ENCODE measurements around the gene CFAP97D2. TPM values are rescaled to one million over a fixed set of nuclear protein-coding genes. Genes with fewer than 3 reads are reported as not detected.
"Not testable (repeated sequence)": the region's sequence is repeated elsewhere in the genome, so short reads cannot be mapped to it uniquely, and the experiment has no call there.

Gene CFAP97D2
- total and polyA plus RNA-seq, 9 donors = not detected

GRCh38 chr13:114143806-114144605 lies 35.1 kb upstream of the CFAP97D2 start:
- Histone ChIP-seq H3K4me1 (ENCODE audit: control insufficient read depth, insufficient read depth, low read length) (peaks cover 16% of the 10 kb centered on the region), H3K27ac (ENCODE audit: low read length) (no peak overlapping the region), H3K4me3 (ENCODE audit: low read length) (no peak overlapping the region), H3K27me3 (ENCODE audit: control insufficient read depth, insufficient read depth, low read length) (peaks cover 2% of the 10 kb centered on the region), H3K36me3 (ENCODE audit: control insufficient read depth, insufficient read depth, low read length) (no peaks in the 10 kb centered on the region), H3K9me3 (replicated peaks; ENCODE audit: control insufficient read depth, low read depth, low read length) (no peaks in the 10 kb centered on the region)
- WGBS (ENCODE audit: insufficient coverage) = 70% methylated on average over 19 of the region's 24 CpGs
- no peak for DNase-seq

GRCh38 chr13:114144606-114145244 lies 34.3 kb upstream of the CFAP97D2 start:
- Histone ChIP-seq H3K4me1 (ENCODE audit: control insufficient read depth, insufficient read depth, low read length) (peaks cover 16% of the 10 kb centered on the region), H3K4me3 (ENCODE audit: low read length) (no peak overlapping the region), H3K27me3 (ENCODE audit: control insufficient read depth, insufficient read depth, low read length) (peaks cover 2% of the 10 kb centered on the region), H3K27ac (ENCODE audit: low read length) (no peak overlapping the region), H3K36me3 (ENCODE audit: control insufficient read depth, insufficient read depth, low read length) (no peaks in the 10 kb centered on the region), H3K9me3 (replicated peaks; ENCODE audit: control insufficient read depth, low read depth, low read length) (no peaks in the 10 kb centered on the region)
- DNase-seq = no peak
- 62% methylated on average over 12 of the region's 17 CpGs for WGBS (ENCODE audit: insufficient coverage)

- Histone ChIP-seq H3K4me3 (ENCODE audit: low read length) (no peak overlapping the region), H3K36me3 (ENCODE audit: control insufficient read depth, insufficient read depth, low read length) (no peaks in the 10 kb centered on the region), H3K27ac (ENCODE audit: low read length) (no peak overlapping the region), H3K4me1 (ENCODE audit: control insufficient read depth, insufficient read depth, low read length) (peaks cover 16% of the 10 kb centered on the region), H3K9me3 (replicated peaks; ENCODE audit: control insufficient read depth, low read depth, low read length) (no peaks in the 10 kb centered on the region), H3K27me3 (ENCODE audit: control insufficient read depth, insufficient read depth, low read length) (peaks cover 2% of the 10 kb centered on the region)
- WGBS (ENCODE audit: insufficient coverage) = 38% methylated on average over 2 of the region's 3 CpGs
- no peak for DNase-seq
Measured at GRCh38 chr13:114145256-114145655, 33.8 kb upstream of the CFAP97D2 start.

- H3K27me3 ChIP-seq (ENCODE audit: control insufficient read depth, insufficient read depth, low read length) = peaks cover 2% of the 10 kb centered on the region
- no peaks in the 10 kb centered on the region for H3K36me3 ChIP-seq (ENCODE audit: control insufficient read depth, insufficient read depth, low read length)
- no peak overlapping the region for H3K27ac ChIP-seq (ENCODE audit: low read length)
- 90% methylated on average over 14 of the region's 14 CpGs for WGBS (ENCODE audit: insufficient coverage)
- no peak overlapping the region for H3K4me3 ChIP-seq (ENCODE audit: low read length)
- DNase-seq = no peak
- no peaks in the 10 kb centered on the region for H3K9me3 ChIP-seq (replicated peaks; ENCODE audit: control insufficient read depth, low read depth, low read length)
- H3K4me1 ChIP-seq (ENCODE audit: control insufficient read depth, insufficient read depth, low read length) = peaks cover 16% of the 10 kb centered on the region
Measured at GRCh38 chr13:114145722-114146121, 33.3 kb upstream of the CFAP97D2 start.

- H3K9me3 ChIP-seq (replicated peaks; ENCODE audit: control insufficient read depth, low read depth, low read length) = no peaks in the 10 kb centered on the region
- H3K27me3 ChIP-seq (ENCODE audit: control insufficient read depth, insufficient read depth, low read length) = peaks cover 2% of the 10 kb centered on the region
- peaks cover 19% of the 10 kb centered on the region for H3K4me1 ChIP-seq (ENCODE audit: control insufficient read depth, insufficient read depth, low read length)
- H3K4me3 ChIP-seq (ENCODE audit: low read length) = no peak overlapping the region
- H3K36me3 ChIP-seq (ENCODE audit: control insufficient read depth, insufficient read depth, low read length) = no peaks in the 10 kb centered on the region
- WGBS (ENCODE audit: insufficient coverage) = 95% methylated on average over 12 of the region's 14 CpGs
- no peak for DNase-seq
- no peak overlapping the region for H3K27ac ChIP-seq (ENCODE audit: low read length)
Measured at GRCh38 chr13:114146173-114146572, 32.9 kb upstream of the CFAP97D2 start.

- Histone ChIP-seq H3K27ac (ENCODE audit: low read length) (no peak overlapping the region), H3K4me3 (ENCODE audit: low read length) (no peak overlapping the region), H3K4me1 (ENCODE audit: control insufficient read depth, insufficient read depth, low read length) (peaks cover 22% of the 10 kb centered on the region), H3K36me3 (ENCODE audit: control insufficient read depth, insufficient read depth, low read length) (no peaks in the 10 kb centered on the region), H3K9me3 (replicated peaks; ENCODE audit: control insufficient read depth, low read depth, low read length) (no peaks in the 10 kb centered on the region), H3K27me3 (ENCODE audit: control insufficient read depth, insufficient read depth, low read length) (peaks cover 2% of the 10 kb centered on the region)
- DNase-seq = no peak
- WGBS (ENCODE audit: insufficient coverage) = 63% methylated on average over 6 of the region's 10 CpGs
Measured at GRCh38 chr13:114146629-114147028, 32.4 kb upstream of the CFAP97D2 start.

- Histone ChIP-seq H3K27me3 (ENCODE audit: control insufficient read depth, insufficient read depth, low read length) (peaks cover 2% of the 10 kb centered on the region), H3K27ac (ENCODE audit: low read length) (no peak overlapping the region), H3K4me1 (ENCODE audit: control insufficient read depth, insufficient read depth, low read length) (peaks cover 14% of the 10 kb centered on the region), H3K4me3 (ENCODE audit: low read length) (no peak overlapping the region), H3K9me3 (replicated peaks; ENCODE audit: control insufficient read depth, low read depth, low read length) (no peaks in the 10 kb centered on the region), H3K36me3 (ENCODE audit: control insufficient read depth, insufficient read depth, low read length) (no peaks in the 10 kb centered on the region)
- WGBS (ENCODE audit: insufficient coverage) = 74% methylated on average over 9 of the region's 22 CpGs
- DNase-seq = no peak
Measured at GRCh38 chr13:114147803-114148520, 31.1 kb upstream of the CFAP97D2 start.

GRCh38 chr13:114148521-114148855 lies 30.6 kb upstream of the CFAP97D2 start:
- no peak for DNase-seq
- Histone ChIP-seq H3K9me3 (replicated peaks; ENCODE audit: control insufficient read depth, low read depth, low read length) (no peaks in the 10 kb centered on the region), H3K36me3 (ENCODE audit: control insufficient read depth, insufficient read depth, low read length) (no peaks in the 10 kb centered on the region), H3K27ac (ENCODE audit: low read length) (no peak overlapping the region), H3K4me3 (ENCODE audit: low read length) (no peak overlapping the region), H3K27me3 (ENCODE audit: control insufficient read depth, insufficient read depth, low read length) (peaks cover 2% of the 10 kb centered on the region), H3K4me1 (ENCODE audit: control insufficient read depth, insufficient read depth, low read length) (peaks cover 10% of the 10 kb centered on the region)
- WGBS (ENCODE audit: insufficient coverage) = 65% methylated on average over 7 of the region's 8 CpGs

- not testable (repeated sequence) for H3K9me3 ChIP-seq (replicated peaks; ENCODE audit: control insufficient read depth, low read depth, low read length); H3K4me3 ChIP-seq (ENCODE audit: low read length); H3K36me3 ChIP-seq (ENCODE audit: control insufficient read depth, insufficient read depth, low read length); DNase-seq; H3K4me1 ChIP-seq (ENCODE audit: control insufficient read depth, insufficient read depth, low read length); H3K27ac ChIP-seq (ENCODE audit: low read length); H3K27me3 ChIP-seq (ENCODE audit: control insufficient read depth, insufficient read depth, low read length)
- WGBS (ENCODE audit: insufficient coverage) = 95% methylated on average over 10 of the region's 19 CpGs
Measured at GRCh38 chr13:114148886-114149285, 30.2 kb upstream of the CFAP97D2 start.

Measured in muscle of leg (tissue), 11 donors.